GM12874 (cell line): Measurements from ENCODE around the gene GEMIN2.

Experiments used
- TF ChIP-seq, protein P1 (sequence below): IDR thresholded peaks from 2 replicates; pipeline ENCODE4 v1.5.1; 2011; ENCODE audit warnings: low read depth, mild to moderate bottlenecking, control low read depth, low read length, moderate library complexity; ENCODE audit not compliant: insufficient read depth

Gene GEMIN2

DNA sequence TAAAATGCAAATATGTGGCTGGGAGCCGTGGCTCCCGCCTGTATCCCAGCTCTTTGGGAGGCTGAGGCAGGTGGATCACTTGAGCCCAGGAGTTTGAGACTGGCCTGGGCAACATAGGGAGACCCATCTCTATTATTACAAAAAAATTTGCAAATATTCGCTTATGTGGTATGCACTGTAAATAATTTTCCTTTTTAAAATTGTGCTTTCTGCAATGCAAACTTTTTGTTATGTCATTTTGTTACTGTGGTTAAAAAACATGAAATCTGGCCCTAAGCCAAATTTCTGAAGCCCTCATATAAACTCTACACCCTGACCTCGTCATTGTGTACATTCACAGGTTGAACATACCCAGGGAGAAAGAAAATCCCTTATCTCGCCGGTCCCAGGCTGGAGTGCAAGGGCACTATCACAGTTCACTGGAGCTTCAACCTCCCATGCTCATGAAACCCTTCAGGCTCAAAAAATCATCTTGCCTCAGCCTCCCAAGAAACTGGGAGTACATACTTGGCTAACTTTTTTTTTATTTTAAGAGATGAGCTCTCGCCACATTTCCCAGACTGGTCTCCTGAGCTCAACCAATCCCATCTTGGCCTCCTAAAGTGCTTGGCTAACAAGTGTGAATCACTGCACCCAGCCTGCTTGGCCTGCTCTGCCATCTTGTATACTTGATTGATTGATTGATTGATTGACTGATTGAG, 31.3 kb downstream of the GEMIN2 start:
- TF ChIP-seq, protein P1, sequence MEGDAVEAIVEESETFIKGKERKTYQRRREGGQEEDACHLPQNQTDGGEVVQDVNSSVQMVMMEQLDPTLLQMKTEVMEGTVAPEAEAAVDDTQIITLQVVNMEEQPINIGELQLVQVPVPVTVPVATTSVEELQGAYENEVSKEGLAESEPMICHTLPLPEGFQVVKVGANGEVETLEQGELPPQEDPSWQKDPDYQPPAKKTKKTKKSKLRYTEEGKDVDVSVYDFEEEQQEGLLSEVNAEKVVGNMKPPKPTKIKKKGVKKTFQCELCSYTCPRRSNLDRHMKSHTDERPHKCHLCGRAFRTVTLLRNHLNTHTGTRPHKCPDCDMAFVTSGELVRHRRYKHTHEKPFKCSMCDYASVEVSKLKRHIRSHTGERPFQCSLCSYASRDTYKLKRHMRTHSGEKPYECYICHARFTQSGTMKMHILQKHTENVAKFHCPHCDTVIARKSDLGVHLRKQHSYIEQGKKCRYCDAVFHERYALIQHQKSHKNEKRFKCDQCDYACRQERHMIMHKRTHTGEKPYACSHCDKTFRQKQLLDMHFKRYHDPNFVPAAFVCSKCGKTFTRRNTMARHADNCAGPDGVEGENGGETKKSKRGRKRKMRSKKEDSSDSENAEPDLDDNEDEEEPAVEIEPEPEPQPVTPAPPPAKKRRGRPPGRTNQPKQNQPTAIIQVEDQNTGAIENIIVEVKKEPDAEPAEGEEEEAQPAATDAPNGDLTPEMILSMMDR: no peak

DNA sequence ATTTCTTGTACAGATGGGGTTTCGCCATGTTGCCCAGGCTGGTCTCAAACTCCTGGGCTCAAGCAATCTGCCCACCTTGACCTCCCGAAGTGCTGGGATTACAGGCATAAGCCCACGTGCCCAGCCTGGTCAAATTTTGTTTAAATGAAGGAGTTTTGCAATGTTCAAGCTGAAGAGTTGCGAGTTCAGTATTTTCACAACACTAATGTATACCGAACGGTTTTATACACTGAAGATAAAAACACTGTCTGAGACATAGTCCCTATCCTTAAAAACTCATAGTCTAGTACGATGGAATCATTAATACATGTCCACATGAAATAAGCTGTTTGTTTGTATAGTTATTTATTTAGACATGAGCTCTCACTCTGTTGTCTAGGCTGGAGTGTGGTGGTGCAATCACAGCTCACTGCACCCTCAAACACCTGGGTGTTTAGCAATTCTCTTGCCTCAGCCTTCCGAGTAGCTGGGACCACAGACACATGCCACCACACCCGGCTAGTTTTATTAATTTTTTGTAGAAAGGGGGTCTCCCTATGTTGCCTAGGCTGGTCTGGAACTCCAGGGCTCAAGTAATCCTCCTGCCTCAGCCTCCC, 40.6 kb downstream of the GEMIN2 start:
- TF ChIP-seq, protein P1: no peak

DNA sequence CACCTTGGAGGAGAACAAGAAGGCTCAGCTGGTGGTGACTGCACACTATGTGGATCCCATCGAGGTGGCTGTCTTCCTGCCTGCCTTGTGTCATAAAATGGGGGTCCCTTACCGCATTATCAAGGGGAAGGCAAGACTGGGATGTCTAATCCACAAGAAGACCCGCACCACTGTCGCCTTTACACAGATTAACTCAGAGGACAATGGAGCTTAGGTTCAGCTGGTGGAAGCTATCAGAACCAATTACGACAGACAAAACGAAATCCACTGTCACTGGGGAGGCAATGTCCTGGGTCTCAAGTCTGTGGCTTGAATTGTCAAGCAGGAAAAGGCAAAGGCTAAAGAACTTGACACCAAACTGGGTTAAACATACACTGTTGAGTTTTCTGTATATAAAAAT, 43.4 kb downstream of the GEMIN2 start:
- TF ChIP-seq, protein P1: no peak

DNA sequence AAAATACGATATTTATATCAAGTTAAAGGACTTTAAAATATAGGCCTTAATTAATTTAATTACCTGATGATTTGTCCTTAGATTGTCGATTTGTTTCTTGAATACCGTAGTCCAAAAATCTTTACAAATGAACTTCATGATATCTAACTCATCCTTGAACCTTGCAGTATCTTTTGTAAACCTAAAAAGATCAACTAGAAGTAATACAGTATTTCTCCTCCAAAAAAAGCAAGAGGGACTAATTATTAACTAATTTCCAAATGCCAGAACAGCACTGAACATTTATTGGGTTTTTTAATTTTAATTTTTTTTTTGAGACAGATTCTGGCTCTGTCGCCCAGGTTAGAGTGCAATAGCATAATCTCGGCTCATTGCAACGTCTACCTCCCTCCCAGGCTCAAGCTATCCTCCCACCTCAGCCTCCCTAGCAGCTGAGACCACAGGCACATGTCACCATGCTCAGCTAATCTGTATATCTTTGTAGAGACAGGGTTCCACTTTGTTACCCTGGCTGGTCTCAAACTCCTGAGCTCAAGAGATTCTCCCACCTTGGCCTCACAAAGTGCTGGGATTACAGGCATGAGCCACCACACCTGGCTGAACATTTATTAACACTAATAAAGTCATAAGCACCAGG, 44.2 kb downstream of the GEMIN2 start:
- TF ChIP-seq, protein P1: no peak

DNA sequence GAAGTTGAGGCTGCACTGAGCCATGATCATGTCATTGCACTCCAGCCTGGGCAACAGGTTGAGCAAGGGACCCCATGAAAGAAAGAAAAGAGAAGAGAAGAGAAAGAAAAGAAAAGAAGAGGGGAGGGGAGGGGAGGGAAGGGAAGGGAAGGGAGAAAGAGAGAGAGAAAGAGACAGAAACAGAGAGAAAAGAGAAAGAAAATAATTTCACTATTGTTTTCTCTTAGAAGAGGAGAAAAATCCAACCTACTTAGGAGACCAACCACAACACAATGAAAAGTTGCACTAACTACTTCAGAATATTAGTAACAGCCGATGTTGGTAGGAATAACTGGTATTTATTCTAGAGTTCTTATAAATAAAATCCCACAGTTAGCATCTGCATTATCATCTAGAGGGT, 46.4 kb downstream of the GEMIN2 start:
- TF ChIP-seq, protein P1: no peak

DNA sequence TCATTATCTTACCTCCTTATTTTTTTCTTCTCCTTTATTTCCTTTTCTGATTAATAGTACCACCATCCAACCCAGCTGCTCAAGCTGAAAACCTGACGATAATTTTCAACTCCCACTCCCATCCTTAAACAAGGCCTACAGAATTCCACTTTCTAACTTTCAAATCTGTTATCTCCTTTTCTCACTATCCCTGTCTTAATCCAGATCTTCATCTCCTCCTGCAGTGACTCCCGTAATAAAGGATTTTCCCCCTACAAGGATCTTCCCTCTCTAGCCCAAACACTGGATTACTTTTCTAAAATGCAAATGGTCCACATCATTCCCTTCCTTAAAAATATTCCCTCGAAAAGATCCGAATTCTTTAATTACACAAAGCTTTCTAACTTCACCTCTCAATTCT, 54.5 kb downstream of the GEMIN2 start:
- TF ChIP-seq, protein P1: no peak

DNA sequence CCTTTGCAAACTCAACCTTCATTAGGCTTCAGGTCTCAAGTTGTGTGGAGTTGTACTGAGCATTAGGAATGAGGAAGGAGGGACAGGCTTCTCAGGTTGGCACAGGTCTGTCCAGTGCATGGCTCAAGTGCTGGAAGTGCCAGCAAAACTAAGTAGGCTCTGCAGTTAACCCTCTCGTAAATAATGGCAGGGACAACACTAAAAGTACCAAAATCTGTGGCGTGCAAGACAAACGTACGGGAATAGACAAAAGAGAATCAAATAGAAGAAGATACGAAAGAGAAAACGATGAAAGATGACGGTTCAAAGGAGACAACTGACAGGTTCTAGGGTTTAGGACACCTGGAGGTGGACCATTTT, 55.4 kb downstream of the GEMIN2 start:
- TF ChIP-seq, protein P1: no peak
